ENCODE measurements around the gene EXT2. TPM values are rescaled to one million over a fixed set of nuclear protein-coding genes. Genes with fewer than 3 reads are reported as not detected.

Gene EXT2
- total RNA-seq (ENCODE audit: low replicate concordance) = 143 TPM in 2 replicates

GRCh38 chr11:44095506-44096359, at the start of gene EXT2:
Gene EXT2, plus strand, starts transcription at chr11:44095678. Its CDS starts 12,035 bp downstream, at chr11:44107713.

GRCh38 chr11:44047931-44048431, 47.5 kb upstream of the EXT2 start, which contains the start of gene ACCSL:
Gene ACCSL, plus strand, starts transcription at chr11:44047981. Its CDS starts 56 bp downstream, at chr11:44048037.

GRCh38 chr11:44065841-44066731, 29.4 kb upstream of the EXT2 start, which contains the start of gene ACCS:
Gene ACCS, plus strand, starts transcription at chr11:44066270. Its CDS starts 1,358 bp downstream, at chr11:44067628.

Other genes with a start within 250 kb of the EXT2 start
- gene ALKBH3, start 214.8 kb upstream of the EXT2 start, total RNA-seq (ENCODE audit: low replicate concordance) = 16.3 and 29.9 TPM in 2 replicates
- gene C11orf96, start 153.0 kb upstream of the EXT2 start, total RNA-seq (ENCODE audit: low replicate concordance) = 1.9 and 2.1 TPM in 2 replicates
- not detected in 2 replicates for gene ACCSL, start 47.7 kb upstream of the EXT2 start, total RNA-seq (ENCODE audit: low replicate concordance)
- gene ACCS, start 29.4 kb upstream of the EXT2 start, total RNA-seq (ENCODE audit: low replicate concordance) = 4.6 and 9.6 TPM in 2 replicates
- gene ALX4, start 214.5 kb downstream of the EXT2 start, total RNA-seq (ENCODE audit: low replicate concordance) = under 0.01 TPM in 1 of 2 replicates, not detected in the other

Measured in smooth muscle cell of the coronary artery (primary cell).